HG02973 (cell line): Measurements from ENCODE around the gene ST6GALNAC3.
"Not testable (repeated sequence)": the region's sequence is repeated elsewhere in the genome, so short reads cannot be mapped to it uniquely, and the experiment has no call there.

Experiments
- ATAC-seq: cut with Tn5 transposase; IDR thresholded peaks from one replicate; pipeline ENCODE4 v1.9.1; 2021; ENCODE audit warnings: moderate library complexity; ENCODE audit not compliant: unreplicated experiment

Gene ST6GALNAC3

DNA sequence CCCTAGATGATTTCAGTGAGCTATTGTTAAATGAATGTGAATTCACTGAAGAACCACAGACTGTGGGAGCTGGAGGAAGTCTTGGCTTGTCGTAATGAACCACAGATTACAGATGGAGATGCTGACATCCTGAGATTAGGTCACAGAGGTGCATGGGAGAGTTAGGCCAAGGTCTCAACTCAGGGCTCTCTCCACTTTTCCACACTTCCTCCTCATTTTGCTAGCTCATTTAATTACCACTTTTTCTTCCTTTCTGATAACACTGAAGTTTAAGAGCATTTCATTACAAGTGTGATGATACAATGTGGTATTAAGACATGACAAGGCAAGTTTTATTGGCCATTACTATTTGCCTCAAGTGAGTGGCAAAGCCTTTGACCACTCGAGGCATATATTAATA, 30.8 kb downstream of the ST6GALNAC3 start:
- no peak for ATAC-seq

DNA sequence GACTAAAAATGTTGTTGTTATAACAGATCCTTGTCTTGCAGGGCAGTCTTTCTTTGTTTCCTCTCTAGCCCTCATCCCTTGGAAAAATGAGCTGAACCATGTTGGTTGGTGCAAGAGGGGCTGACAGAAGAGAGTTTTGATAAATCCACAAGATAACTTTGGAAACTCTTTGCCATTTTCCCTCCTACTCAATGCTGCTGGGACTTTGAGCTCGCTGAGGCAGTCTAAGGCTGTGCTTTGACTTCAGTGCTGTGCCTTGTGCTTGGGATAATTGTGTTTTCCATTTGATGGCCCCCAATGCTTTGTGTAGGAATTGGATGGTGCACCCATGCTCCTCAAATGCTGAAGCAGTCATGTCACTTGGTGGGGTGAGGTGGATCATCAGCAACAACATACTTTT, 31.7 kb downstream of the ST6GALNAC3 start:
- no peak for ATAC-seq

DNA sequence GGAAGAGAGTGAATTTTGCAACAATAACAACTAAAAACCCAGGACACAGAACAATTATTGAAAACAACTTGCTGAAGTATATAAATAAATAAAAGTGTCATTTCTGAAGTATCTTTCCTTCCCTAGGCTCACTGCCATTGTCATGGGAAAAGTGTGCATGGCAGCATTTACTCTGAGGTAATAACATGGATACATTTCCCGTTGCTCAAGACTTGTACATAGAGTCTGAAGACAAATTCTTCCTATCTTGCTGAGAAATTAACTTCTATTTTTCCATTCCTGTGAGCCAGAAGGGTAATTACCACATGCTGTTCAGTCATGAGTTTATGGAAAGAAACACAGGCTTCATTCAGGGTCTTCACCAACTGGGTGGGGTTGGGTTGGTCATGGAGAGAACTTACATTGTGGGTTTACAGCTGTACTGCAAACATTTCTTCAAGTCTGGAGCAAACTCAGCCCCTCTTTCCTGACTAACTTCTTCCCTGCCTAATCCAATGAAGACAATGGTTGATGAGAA, 32.2 kb downstream of the ST6GALNAC3 start:
- ATAC-seq = no peak

DNA sequence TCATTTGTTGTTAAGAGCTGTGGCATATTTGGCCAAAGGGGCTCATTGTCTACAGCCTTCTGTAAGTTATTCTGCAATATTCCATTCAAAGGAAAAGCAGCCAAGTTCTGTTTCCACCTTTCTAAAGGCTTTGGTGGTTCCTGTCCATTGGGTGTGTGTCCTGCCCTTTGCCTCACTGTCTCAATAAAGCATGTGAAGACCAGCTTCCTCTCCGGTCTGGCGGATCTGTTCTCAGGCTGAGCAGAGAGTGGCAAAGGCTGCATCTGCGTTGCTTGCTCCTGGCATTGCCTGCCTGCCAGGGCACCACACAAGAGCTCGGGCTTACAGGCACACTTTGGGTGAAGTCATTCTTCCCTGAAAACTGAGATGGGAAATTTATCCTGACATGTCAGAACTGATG, 34.9 kb downstream of the ST6GALNAC3 start:
- ATAC-seq = no peak

DNA sequence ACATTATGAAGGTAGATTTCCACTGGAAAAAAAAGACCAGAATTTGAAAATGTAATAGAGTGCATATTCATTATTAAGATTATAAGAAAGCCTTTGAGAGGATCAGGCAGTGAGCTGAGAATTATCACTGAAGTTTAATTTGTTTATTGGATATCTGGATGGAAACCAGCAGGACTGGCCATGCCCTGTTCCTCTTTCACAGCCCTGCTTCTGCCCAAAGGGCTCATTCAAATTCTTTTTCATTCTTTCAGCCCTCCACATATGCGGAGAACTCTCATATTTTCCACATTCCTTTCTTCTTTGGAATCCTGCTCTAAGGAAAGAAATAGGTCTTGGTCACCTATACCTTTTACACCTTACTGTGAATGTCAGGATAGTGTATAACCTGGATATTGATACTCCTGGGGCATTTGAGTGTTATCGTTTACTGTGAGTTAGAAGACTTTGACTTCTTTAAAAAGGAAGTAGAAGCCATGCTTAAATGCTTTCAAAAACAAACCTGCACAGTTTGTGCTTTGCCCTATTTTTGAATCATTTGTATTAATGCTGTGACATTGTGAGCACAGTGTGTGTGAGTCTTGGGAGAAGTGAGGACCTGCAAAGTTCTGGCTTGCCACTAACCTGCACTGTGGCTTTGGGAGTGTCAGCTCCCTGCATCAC, 35.5 kb downstream of the ST6GALNAC3 start:
- no peak for ATAC-seq

DNA sequence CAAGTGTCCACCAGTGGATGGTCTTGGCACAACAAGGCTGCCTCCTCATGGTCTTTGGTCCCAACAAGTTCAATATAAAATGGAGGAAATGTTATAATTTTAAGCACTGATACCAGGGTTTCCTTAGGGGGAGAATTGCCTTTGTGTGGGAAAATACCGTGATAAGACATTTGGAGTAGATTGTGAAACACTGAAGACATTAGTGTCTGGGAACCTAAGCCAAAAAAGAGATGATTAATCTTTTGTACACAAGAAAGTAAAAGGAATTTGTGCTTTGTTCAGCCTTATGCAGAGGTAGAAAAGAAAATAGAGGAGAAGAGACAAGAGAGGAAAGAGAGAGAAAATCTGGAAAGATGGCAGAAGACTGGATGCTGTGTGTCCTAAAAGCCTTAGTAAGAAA, 36.1 kb downstream of the ST6GALNAC3 start:
- ATAC-seq = no peak

DNA sequence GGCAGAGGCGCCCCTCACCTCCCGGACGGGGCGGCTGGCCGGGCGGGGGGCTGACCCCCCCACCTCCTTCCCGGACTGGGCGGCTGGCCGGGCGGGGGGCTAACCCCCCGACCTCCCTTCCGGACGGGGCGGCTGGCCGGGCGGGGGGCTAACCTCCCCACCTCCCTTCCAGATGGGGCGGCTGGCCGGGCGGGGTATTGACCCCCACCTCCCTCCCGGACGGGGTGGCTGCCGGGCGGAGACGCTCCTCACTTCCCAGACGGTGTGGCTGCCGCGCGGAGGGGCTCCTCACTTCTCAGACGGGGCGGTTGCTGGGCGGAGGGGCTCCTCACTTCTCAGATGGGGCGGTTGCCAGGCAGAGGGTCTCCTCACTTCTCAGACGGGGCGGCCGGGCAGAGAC, 37.8 kb downstream of the ST6GALNAC3 start:
- ATAC-seq = not testable (repeated sequence)

DNA sequence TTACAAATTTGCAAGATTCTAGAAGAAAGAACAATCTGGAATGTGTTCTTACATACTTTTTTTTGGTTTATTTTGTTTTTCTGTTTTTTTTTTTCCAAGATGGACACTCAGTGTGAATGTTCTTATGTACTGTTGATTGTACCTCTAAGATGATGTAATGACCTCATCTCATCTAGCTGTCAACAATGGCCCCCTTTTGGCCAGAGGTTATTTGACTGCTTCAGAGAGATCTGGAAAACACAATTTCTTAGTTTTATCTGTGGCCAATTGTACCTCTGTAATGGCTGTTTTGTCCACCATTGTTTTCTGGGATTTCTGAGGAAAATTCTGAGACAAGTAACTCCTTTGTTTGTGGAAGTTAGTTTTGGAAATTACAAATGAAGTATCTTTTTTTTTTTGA, 38.9 kb downstream of the ST6GALNAC3 start:
- ATAC-seq = no peak

DNA sequence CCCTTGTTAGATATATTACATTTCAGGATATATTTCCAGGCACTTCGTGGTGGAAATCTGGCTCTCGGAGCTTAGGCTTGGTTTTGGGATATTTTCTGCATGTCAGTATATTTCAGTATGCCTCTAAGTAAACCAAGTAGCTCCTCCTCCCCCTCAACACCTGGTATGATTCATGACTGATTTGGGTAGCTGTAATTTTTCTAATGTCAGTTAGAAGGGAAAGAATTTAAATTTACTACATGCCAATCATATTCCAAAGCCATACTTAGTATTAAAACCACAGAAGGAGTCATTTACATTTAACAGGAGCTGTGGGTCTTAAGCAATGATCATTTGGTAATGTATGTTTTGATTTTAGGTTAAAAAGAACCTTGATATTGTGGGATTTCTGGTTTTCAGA, 40.6 kb downstream of the ST6GALNAC3 start:
- no peak for ATAC-seq

DNA sequence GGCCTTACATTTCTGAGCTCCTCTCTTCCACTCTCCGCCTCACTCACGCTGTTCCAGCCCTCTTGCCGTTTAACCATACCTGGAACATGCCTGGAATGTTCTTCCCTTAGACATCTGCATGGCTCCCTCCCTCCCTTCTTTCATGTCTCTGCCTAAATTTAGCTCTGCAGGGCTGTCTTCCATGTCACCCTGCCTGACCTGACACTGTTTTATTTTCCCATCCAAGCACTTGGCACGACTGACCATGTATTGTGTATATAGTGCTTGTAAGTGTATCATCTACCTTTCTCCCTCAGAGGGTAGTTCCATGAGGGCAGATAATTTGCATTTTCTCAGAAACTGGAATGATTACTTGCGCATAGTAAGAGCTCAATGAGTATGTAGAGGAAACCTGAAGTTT, 47.3 kb downstream of the ST6GALNAC3 start:
- no peak for ATAC-seq

DNA sequence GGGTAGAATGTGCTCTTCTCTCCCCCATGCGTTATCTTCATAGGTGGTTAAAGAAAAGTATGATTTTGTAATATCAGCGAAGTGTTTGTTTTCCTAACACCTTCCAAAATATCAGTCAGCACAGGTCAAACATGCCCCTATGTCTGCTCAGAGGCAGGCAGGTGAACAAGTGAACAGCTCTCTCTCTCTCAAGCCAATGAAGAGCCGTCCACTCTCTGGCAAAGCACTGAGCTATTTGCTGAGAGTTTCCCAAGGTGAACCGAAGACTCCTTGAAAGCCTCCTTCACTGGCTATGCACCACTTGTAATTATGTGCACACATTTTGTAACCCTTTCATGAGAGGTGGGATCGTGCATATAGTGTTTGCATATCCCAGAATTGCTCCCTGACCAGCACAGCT, 47.7 kb downstream of the ST6GALNAC3 start:
- ATAC-seq = no peak

DNA sequence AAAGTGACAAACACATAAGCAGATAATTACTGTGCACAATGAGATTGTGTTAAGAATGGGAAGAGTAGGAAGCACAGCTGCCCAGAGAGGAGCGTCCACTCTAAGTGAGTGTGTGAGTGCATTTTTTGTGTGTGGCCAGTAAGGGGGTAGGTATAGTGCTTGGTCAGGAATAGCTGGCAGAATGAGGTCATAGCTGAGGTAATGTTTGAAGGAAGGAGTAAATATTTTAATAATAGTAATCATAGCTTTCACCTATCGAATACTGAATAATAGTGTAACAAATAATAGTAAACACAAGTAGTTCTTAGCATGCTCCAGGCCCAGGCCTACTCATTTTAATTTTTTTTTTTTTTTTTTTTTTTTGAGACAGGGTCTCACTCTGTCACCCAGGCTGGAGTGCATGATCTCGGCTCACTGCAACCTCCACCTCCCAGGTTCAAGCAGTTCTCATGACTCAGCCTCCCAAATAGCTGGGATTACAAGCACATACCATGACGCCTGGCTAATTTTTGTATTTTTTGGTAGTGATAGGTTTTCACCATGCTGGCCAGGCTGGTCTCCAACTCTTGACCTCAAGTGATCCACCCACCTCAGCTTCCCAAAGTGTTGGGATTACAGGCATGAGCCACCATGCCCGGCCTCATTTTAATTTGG, 49.0 kb downstream of the ST6GALNAC3 start:
- not testable (repeated sequence) for ATAC-seq

DNA sequence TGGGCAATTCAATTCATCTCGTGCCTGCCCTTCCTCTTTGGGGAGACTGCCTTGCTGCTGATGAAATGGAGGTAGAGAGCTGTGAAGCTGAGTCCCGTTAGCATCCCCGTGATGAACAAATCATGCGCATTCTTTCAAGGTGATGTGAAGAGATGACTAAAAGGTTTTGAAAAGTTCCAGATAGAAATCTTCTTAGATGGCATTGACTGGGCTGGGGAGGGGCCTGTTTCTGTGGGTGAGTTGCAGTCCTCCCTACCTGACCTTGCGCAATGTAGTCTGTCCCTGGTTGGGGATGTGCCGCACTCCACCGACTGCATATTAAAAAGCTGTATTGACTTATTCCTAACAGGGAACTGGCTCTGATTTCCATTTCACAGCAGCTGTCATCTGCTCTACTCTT, 49.6 kb downstream of the ST6GALNAC3 start:
- no peak for ATAC-seq

DNA sequence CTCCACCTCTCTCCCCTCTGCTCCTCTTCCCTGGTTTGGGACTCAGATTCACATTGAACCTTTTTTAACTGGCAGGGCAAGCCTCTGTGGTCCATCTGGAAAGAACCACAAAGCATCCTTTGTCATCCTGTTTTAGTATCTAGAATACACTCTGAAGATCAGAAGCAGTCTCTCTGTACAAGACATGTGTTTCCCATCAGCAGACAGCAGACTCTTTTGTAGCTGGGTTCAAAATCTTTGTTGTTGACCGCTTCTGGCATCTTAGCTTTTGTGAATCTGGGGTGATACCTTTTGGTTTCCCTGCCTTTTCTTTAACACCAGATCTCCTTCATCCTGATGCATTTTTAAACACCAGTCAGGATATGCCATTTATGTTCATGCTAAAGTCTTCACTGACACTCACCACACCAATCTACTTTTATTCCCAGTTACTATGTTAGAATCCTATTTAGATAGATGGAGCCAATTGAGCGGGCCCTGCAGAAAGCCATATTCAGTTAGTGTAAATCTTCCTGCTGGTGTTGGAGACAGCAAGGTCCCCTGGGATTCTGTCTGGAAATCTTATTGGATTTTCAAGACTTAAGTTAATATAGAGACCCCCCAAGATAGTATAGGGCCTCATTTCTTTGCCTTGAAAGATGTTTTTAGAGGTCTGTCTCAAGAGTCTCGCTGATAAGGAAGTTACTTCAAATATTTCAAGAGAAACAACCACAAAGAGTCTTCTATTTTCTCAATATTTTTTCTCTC, 51.1 kb downstream of the ST6GALNAC3 start:
- no peak for ATAC-seq

DNA sequence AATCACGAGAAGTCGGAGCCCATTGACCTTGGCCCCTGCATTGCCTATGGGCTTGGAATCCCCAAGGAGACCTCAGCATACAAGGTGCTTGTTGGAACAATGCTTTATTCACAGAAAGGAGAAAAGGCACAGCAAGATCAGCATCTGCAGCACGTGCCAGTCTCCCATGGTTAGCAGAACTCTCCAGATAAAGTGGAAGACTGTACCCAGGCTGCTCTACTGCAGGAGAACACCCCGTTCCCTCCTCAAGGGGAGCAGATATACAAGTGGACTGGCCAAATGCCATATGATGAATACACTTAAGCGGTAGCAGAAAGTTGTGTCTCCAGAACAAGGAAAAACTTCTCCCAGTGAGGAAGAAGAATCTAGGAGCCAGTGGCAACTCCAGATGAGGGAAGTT, 53.5 kb downstream of the ST6GALNAC3 start:
- ATAC-seq = no peak

DNA sequence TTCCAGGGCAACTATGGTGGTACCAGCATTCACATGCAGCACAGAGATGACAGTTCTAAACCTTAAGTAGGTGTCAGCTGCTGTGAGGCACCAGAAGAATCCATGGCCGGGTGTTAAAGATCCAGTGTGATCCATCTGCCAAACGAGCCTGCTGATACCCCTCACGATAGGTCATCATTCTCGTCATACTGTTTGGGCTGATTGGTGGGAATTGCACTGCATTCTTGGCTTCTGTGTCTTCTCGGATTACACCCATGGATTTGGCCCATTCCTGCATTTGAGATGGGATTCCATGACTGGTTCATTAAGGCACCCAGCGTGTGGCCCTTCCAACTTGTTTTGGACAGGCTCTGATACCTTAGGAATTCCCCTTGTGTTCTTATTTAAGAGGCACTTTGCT, 55.2 kb downstream of the ST6GALNAC3 start:
- ATAC-seq = no peak

DNA sequence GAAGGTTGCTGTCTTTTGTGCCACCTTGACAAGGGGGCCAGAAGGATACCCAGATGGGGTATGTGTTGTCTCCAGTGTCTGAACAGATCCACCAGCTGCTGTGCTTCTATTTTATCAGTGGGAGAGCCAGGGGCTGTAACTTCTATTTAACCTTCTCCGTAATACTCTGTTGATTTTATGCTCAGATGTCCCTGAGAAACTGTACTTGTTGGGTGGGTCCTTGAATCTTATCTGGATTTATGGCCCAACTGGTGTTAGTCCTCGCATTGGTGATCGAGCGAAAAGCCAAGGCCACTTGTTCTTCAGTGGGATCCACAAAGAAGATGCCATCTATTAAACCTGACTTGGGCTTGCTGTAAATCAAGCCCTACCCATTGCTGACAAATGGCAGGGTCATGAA, 56.4 kb downstream of the ST6GALNAC3 start:
- no peak for ATAC-seq

DNA sequence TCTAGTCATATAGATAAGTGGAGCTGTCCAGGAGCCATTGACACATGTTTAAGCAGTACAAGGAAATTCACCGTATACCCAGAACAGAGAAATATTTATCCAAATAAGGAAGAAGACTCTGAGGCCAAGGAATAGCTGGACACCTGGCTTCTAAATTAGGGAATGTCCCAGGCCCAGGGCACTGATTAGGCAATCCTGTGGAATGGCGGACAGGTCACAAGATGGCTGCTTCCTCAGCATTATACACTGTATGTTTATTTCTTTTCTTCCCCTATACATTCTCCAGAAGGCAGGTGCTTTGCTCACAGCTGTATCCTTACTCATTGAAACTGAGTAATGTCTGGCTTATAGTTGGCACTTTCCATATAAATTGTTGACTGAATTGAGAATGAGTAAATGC, 59.4 kb downstream of the ST6GALNAC3 start:
- ATAC-seq = no peak

DNA sequence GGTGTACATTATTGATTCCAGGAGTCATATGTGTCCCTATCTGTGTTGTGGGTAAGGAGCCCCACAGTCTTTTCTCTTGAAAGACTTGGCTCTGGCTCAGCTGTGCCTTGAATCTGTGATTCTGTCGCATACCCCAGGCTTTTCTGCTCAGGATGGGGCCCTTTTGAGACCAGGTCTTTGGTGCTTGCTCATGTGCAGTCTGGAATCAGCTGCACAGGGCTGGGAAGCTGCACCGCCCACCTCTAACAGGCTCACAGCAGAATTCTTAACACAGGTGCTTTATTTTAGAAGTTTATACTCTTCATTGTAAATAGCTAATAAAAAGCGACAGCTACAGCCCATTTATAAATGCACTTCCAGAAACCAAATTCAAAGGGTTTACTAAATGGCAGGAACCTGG, 61.3 kb downstream of the ST6GALNAC3 start:
- no peak for ATAC-seq

DNA sequence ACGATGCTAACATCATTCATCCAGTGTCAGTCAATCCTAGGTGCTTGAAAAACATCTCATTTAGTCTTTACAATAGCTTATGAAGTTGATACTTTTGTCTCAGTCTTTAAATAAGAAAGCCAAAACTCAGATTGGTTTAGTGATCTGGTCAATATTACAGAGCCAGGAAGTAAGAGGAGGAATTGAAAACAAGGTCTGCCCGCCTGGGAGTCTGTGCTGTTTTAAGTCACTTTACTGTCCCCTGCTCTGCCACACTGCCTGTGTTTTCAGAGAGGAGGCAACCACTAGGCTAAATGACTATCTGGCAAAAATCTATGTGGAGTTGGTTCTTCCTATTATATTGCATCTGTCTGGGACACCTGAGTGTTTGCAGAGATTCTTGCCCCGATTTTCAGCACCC, 62.3 kb downstream of the ST6GALNAC3 start:
- no peak for ATAC-seq

DNA sequence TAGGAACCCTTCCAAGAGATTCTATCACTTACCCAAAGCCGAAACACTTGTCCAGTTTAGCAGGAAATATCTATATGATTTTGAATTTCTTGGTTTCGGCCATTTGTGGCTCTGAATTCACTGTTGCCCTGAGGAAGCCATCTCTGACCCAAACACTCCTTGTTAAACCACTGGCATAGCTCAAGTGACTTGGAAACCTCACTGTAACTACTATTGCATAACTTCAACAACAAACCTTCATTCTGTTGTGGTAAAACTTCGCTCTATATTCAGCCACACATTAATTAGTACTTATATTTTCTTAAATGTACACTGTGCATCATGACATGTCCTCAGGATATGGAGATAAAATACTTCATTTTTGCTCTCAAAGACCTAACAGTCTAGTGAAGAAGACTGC, 63.2 kb downstream of the ST6GALNAC3 start:
- no peak for ATAC-seq

DNA sequence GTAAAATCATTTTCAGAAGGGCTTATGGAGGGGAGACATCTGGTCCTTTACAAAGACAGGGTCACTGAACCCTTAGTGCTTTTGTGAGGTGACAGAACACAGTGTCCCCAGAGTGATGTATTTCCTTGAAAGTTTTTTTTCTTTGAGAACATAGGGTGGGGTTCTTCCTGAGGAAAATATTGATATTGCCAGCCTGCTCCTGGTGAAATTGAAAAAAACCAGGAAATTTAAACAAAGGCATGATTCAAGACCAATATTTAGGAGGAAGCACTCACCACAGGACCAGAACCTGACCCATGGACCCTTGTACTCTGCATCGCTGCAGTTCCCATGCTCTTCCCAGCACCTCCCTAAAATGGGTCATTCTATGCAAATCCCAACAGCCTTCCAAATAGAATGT, 63.7 kb downstream of the ST6GALNAC3 start:
- no peak for ATAC-seq
